Measurements from ENCODE around the gene TRNP1.

Gene TRNP1

DNA sequence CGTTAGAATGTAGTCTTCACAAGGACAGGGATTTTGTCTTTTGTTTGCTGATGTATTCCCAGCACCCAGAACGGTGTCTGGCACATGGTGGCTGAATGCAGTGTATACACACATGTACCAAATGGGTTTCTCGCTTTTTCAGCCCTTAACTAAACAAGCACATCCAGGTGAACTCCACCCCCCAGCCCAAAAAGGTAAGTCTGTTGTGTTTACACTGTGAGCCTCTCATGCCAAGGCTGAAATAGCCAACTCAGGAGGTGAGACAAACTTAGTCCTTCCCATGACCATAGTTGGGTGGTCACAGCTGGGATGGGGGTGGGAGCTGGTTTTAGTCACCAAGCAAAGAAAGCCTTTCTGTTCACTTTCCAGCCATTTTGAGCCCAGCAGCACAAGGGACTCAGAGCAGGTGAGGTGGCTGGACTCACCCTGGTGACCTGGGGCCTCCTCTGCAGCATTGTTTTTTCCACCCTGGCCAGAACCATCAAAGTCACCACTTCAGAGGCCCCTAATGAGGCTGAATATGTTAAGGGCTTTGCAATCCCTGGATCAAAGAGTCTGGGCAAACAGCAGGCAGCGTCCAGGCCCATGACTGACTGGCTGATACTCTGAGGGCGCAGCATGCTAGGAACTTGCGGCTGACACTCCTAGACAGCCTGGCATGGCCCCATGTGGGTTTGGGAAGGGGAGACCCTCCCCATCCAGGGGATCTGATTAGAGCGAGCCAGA lies 10.4 kb downstream of the TRNP1 start:
- DNase-seq = no peak

DNA sequence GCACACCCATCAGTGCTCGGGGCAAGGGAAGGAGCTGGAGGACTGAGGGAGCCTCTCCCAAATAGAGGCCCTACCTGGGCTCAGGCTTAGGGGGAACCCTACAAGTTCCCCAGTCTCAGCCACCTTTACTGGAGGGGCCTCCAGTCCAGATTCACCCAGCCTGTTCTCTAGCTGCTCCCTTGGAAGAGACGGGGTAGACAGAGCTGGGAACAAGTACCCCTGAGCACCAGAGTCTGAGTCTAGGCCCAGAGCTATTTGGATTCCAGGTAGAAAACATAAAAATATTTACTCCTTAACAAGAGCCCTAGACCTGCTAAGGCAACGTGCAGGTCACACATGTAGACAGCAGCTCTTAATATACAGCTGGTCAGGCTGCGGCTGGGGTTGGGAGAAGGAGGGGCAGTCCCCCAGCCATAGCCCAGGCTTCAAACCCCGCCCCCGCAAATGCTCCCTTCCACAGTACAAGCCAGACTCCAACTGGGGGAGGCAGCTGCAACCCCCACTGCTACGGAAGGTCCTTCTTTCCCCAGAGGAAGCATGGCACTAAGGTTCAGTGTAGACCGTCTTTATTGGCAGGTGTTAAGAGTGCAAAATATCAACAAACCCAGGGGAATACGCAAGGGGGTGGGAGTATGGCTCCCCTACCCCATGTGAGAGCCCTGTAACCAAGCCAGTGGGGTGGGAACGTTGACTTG lies 11.1 kb downstream of the TRNP1 start:
- no peak for DNase-seq

DNA sequence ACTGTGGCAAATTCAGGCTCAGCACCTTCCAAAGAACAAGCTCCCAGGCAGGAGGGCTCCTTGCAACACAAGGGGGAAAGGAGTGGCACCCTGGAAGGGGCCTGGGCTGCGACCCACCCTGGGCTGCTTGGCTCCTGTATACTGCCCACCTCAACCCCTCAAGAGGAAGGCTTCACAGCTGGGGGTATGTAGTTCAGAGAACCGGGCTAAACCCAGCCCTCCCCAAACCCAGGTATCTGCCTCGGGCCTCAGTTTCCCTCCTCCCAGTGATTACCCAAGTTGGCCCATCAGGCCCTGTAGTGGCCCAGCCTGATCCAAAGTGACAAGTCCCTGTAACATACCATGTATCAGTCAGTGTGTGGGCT lies 11.7 kb downstream of the TRNP1 start:
- DNase-seq = no peak

DNA sequence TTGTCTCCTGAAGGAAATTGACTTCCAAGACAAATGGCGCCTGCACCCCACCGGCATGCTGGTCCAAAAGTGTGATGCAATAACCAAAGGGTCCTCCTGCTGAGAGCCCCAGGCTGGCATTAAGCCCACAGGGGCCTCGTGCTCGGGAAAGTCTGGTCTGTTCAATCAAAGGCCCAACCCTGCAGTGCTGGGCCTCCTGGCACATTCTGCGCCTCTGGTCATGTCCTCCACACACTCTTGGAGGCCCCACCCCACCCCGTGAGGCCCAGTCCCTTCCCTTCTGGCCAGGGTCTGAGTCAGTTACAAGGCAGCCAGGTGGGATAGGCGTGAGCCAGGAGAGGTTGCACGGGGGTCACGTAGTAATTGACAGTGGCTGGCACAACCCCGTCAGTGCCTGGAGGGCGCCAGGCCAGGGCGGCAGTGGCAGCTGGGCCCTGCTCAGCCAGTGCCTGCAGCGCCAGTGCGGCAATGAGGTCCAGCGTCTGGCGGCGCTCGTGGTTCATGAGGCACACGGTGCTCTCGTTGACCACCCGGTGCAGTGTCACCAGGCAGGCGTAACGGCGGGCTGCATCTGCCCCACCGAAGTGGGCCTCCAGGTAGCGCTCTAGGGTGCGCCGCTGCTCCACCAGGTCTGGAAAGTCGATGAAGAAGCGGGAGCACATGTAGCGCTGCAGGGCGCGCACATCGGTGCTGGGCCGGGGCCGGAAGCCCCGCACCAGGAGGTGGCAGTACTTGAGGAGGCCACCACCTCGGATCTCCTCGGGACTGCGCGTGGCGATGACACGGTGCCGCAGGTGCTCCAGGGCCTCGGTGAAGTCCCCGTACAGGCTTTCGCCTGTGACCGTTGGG lies 12.4 kb downstream of the TRNP1 start:
- DNase-seq = no peak

DNA sequence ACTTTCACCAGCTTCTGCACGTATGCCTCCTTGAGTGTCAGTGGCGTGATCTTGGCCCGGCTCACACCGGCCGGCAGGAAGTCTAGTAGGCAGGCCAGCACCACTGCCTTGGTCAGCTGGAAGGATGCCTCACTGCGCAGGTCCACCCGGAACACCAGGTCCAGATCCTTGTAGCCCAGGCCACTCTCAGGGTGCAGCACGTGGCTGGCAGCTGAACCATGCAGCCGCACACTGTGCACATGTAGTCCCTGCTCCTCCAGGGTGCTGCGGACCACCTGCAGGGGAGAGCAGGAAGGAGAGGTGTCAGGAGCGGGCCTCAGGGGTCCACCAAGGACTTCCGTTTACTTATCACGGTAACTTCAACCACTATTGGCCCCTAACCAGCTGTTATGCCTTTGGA lies 13.2 kb downstream of the TRNP1 start:
- no peak for DNase-seq

DNA sequence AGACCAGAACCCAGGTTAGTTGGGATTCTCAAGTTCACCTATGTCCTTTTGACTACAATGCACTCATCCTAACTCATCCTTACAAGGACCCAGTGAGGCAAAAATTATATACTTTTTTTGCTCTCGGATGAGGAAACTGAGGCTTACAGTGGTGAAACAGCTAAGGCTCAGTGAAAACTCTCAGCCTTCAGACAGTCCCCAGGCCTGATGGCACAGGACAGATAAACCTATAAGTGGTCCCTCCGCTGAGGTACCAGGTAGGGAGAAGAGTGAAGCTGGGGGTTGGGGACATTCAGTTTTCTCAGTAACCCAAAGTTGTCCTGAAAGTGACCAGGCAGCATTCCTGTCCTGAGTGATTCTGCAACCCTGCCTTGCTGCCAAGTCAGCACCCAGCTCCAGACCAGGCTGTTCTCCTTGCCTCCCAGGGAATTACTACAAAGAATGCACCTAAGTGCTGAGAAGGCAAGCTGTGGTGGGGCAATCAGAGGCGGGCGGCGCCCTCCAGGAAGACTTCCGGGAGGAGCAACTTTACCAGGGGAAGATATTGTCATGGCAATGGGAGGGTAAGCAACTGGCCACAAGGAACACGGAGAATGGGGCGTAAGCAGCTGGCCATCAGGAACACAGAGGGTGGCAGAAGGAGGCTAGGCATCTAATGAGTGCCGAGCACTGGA lies 14.6 kb downstream of the TRNP1 start:
- DNase-seq = no peak

DNA sequence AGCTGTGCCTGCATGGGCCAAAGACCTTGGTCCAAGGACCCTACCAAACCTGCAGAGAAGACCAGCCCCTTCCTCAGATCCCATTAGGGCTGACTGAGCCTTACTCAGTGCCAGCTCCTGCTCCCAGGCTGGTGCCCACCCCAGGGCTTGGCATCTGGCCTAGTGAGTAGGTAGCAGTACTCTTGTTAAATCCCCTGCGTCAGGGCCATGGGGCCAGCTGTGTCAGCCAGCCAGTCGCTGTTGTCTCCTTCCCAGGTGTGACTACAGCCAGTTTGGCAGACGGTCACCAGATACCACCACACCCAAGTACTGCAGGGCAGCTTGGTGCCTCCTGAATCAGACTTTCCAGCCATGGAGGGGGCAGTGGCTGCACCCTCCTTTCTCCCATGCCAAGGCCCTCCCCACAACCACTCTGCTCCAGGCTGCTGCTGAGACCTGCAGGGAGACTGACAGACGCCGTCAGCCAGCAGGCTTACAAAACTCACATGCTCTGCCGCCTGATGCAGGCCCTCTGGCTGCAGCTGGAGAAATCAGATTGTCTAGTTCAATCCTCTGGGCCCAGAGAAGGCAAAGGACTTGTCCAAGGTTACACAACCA lies 16.2 kb downstream of the TRNP1 start:
- no peak for DNase-seq

DNA sequence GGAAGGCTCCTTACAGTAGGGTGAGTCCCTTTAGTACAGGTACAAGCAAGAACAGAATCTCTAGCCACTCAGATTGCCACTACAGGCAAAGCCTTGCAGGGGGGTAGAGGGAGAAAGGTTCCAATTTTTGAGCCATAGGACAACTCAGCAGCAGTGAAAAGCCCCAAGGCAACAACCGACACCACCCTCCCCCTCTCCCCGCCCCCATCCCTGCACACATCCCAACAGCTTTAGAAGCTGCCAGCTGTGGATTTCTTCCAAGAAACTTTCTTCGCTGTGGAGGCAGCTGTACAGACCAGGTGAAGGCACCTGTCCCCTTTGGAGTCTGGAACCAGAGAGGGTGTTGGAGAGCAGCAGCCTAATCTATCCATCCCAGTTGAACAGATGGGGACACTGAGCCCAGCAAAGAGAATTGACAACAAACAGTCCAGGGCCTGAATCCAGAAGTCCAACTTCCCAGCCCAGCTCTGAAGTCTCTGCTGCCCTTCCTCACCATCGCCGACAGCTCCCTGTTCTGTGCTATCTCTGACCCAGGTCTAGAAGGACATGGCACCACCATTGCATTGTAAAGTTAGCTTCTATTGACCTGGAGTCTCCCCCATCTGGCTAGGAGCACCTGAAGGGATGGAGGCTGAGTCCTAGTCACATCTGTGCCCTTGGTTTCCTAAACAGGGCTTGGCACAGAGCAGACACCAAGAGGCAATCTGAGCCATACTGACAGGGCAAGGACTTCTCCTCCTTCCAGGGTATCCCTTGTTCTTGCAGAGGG lies 16.9 kb downstream of the TRNP1 start:
- no peak for DNase-seq

DNA sequence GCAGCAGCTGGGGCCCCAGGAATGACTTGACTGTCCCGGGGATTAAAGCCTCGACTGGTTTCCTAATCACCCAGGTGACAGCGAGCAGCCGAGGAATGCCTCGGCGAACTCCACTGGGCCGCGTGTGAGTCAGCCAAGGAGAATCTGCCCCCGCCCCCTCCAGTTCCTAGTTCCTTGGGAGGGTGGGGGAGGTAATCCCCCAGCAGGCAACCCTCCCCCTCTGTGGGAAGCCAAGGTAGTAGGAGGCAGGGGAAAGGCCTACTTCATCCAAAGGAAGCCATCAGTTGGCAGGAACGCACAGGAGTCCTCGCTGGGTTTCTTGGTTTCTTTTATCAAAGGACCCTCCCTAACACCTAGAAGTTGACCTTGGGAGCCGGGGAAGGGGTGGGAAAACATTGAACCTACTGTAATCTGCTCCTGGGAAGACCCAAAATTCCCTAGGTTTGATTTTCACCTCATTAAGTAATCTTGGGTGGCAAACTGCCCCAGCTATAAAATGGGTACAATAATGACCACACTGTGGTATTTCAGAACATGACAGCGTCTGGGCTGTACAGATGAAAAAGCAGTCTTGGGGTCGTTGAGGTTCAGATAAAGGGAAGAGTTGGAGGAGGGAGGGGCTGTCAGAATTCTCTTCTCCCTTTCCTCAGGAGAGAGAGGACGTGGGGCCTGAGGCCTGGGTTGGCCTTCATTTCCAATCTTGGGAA lies 17.7 kb downstream of the TRNP1 start:
- no peak for DNase-seq

DNA sequence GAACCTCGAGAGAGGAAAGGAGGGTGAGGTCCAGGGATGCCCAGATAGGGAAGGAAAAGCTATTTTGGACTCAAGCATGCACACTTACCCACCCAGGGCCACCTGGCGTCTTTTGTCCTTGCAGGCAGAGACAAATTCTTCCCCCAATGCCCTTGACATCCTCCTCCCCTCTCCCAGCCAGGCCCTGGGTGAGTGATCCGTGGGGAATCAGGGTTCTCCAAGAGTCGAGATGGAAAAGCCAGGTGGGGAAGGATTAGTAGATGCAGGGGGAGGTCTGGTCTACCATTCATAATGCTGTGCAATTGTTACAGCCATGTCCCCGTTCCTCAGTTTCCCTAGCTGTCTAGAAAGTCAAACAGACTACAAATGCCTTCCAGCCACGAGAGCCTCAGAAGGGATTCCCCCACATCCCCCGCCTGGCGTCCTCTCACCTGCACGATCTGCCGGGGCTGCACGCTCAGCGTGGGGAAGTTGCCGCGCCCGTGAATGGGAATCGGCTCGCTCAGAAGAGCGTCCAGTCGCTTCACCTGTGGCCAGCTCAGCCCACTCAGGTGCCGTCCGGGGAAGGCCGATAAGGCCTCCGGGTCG lies 18.6 kb downstream of the TRNP1 start:
- no peak for DNase-seq

DNA sequence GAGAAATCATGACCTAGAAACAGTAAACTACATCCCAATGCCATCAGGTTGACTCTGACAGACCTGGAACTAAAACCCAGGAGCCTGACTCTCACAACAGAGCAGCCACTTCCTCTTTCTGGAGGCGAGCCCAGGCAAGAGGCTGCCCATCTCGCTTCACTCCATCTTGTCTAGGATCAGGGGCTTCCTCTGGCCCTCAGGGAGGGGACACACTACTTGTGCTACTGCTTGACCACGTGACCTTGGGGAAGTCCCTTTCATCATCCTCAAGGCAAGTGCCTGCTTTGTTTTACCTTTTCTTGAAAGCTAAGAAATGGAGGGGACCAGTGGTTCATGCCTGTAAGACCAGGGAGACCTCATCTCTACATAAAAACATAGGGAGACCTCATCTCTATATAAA lies 21.8 kb downstream of the TRNP1 start:
- DNase-seq = no peak

DNA sequence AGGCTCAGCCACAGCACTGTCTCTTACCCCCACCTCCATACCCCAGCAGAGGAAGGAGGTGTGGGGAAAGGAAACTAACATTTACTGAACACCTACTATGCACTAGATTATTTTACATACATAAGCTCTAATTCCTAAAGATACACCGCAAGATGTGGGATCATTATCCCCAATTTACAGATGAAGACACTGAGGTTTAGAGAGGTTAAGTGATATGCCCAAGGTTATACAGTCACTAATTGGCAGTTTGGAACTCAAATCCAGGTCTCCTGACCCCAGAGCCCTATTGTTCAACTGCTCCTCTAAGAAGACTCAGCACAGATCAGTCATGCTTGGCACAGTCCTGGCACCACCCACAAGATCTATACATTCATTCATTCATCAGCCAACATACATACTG lies 22.9 kb downstream of the TRNP1 start:
- no peak for DNase-seq

DNA sequence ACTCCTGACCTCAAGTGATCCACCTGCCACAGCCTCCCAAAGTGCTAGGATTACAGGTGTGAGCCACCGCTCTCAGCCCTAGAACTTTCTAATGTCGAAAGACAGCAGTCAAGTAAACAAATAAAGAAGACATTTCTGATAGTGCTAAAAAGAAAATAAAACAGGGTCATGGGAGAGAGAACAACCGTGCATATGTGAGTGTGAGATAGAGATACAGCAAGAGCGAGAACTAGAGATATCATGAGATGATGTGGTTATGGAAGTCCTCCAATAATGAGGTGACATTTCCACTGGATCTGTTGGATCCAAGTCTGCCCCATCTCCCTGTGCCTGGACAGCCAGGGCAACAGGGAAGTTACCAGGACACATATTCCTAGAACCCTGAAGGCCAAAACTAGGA lies 23.7 kb downstream of the TRNP1 start:
- no peak for DNase-seq

DNA sequence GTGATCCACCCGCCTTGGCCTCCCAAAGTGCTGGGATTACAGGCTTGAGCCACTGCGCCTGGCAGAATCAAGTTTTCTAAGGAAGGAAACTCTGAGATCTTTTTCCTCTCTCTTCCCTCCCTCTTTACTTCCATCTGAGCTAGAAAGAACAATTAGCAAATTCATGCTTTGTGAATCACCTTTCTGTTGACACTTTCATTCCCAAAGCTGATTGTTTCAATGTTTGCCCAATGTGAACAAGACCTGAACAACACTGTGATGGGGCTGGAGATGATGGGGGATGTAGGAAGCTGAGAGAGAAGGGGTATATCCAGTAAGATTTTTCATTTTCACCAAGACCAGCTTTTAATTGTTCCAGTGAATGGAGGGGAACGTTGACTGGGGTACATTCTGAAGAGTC lies 24.8 kb downstream of the TRNP1 start:
- no peak for DNase-seq

DNA sequence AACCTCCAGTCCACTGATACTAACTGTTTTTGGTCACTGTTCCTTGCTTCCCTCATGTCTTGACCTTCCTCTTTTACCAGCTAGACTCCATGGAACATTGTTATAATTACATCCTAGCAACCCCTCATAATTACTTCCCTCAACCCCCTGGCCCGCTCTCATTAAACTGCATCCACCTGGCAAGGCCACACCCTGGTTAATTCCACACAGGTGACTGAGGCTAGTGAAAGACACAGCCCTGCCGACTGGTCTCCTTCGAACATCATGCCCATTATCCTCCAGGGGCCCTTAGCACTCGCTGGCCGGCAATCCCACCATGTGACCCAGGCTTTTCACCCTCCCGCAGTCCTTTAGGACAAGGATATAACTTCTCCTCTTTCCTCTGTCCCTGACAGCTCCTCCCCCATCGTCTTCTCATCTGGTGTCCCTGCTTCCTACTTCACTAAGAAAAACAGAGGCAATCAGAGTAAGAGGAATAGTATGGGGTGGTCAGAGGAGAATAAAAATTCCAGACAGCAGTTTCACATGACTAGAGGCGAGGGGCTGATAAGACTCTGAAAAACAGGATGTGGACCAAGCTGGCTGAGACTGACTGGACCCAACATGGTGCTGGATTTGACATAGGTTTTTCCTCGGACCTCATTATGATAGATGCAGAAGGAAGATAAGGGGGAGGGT lies 28.0 kb downstream of the TRNP1 start:
- no peak for DNase-seq

DNA sequence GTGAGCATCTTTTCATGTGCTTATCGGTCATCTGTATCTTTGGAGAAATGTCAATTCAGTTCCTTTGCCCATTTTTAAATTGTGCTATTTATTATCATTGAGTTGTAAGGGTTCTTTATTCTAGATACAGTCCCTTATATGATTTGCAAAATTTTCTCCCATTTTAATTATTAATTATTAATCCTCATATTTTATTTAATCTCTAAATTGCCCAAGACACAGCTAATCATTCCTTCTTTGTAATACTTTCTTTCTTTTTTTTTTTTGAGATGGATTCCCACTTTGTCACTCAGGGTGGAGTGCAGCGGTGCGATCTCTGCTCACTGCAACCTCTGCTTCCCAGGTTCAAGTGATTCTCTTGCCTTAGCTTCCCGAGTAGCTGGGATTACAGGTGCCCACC lies 32.2 kb downstream of the TRNP1 start:
- no peak for DNase-seq

DNA sequence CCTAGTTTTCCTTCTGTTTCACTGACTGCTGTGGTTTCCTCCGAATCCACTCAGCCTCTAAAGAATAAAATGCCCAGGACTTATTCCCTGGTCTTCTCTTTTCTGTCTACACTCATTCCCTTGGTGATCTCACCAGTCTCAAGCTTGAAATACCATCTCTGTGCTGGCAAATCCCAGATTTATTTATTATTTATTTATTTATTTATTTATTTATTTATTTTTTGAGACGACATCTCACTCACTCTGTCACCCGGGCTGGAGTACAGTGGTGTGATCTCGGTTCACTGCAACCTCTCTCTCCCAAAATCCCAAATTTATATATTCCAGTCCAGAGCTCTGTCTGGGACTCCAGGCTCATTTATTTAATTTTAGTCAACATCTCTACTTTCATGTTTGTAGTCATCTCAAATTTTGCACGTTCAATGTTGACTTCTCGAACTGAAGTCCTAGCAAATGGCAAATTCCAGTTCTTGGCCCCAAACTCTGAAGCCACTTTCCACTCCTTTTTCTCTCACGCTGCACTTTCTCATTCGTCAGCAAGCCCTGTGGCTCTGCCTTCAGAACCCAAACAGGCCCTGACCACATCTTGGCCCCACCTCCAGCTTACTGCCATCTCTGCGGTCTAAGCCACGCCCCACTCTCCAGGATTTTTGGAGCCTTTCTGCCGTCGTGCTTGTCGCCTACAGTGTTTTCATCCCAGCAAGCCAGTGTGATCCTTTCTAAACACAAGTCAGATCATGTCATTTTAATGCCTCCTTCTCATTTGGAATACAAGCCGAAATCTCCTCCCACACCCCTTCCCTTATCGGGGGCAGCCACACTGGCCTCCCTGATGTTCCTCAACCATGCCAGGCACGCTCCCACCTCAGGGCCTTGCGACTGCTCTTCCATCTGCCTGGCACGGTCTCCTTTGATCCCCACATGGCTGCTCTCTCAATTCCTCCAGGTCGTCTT lies 33.4 kb downstream of the TRNP1 start:
- no peak for DNase-seq

DNA sequence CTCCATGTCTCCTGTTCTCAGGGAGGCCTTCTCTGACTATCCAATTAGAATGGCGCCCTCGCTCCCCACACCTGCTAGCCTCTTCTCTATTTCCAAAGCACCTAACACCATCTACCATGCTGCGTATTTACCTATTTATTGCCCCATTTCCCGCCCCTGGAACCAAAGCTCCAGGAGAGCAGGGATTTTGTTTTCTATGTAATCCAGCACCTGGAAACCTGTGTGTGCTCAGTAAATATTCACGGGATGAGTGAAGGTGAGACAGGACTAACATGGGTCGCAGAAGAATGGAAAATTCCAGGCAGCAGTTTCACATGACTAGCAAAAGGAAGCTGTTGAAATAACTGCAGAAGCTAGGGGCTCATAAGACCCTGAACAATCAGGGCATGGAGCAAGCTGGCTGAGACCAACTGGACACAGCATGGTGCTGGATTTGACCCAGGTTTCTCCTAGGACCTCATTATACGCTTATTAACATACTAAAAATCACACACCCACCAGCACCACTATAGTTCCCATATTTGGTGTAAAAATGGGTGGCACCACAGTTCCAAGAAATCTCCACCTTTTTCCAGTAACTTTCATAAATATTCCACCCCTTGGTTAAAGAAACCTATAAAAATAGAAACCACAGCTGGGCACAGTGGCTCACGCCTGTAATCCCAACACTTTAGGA lies 34.2 kb downstream of the TRNP1 start:
- no peak for DNase-seq

DNA sequence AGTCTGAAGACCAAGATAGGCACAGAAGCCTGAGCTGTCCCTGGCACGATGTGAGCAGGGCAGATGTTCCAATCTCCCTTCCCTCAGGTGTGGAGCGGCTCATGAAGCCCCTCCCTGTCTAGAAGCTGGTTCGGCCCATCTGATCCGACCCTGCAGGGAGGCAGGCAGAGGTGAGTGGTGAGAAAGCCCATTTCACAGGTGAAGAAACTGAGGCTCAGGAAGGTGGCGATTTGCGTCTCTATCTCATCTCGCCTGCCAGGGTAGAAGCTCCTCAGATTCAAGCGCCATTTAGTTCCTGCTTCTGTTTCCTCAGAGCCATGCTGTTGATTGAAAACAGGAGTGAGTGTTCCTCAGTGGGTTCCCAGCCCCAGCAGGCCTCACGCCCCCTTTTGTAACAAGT lies 36.0 kb downstream of the TRNP1 start:
- no peak for DNase-seq
